Neural crest cell (in vitro differentiated cells): ENCODE data around the gene KCNH8. TPM values are rescaled to one million over a fixed set of nuclear protein-coding genes. Genes with fewer than 3 reads are reported as not detected.

Experiments used
- DNase-seq: peaks from one replicate; pipeline ENCODE4 v3.0.0; 2021; ENCODE audit warnings: low read depth, mixed read lengths, low spot score
- H3K27ac Mint-ChIP-seq: one replicate; pipeline ENCODE4 v1.8.0; 2021; ENCODE audit warnings: mild to moderate bottlenecking, mixed read lengths; ENCODE audit not compliant: unreplicated experiment
- H3K27me3 Mint-ChIP-seq: 2 replicates; pipeline ENCODE4 v1.8.0; 2021; ENCODE audit warnings: low read depth, mild to moderate bottlenecking, mixed read lengths
- H3K36me3 Mint-ChIP-seq: 2 replicates; pipeline ENCODE4 v1.8.0; 2021; ENCODE audit warnings: low read depth, mild to moderate bottlenecking, mixed read lengths
- H3K4me1 Mint-ChIP-seq: 2 replicates; pipeline ENCODE4 v1.8.0; 2021; ENCODE audit warnings: mixed read lengths
- H3K4me3 Mint-ChIP-seq: one replicate; pipeline ENCODE4 v1.8.0; 2021; ENCODE audit warnings: mild to moderate bottlenecking, mixed read lengths
- H3K9me3 Mint-ChIP-seq: 2 replicates; pipeline ENCODE4 v1.8.0; 2021; ENCODE audit warnings: mixed read lengths
- total RNA-seq: library from RNA; stranded (reverse); gene quantifications from 2 replicates; pipeline ENCODE4 v1.2.1, GENCODE V29; 2021
- TF ChIP-seq, protein P1 (sequence below): fragments of 200-600 bp; sonication (generic); conservative IDR thresholded peaks from 2 replicates; pipeline ENCODE4 v1.5.0; 2021; ENCODE audit warnings: antibody characterized with exemption, mild to moderate bottlenecking

KCNH8 gene
- total RNA-seq, 1 donor from 2014 or later, result 3.8 TPM

DNA sequence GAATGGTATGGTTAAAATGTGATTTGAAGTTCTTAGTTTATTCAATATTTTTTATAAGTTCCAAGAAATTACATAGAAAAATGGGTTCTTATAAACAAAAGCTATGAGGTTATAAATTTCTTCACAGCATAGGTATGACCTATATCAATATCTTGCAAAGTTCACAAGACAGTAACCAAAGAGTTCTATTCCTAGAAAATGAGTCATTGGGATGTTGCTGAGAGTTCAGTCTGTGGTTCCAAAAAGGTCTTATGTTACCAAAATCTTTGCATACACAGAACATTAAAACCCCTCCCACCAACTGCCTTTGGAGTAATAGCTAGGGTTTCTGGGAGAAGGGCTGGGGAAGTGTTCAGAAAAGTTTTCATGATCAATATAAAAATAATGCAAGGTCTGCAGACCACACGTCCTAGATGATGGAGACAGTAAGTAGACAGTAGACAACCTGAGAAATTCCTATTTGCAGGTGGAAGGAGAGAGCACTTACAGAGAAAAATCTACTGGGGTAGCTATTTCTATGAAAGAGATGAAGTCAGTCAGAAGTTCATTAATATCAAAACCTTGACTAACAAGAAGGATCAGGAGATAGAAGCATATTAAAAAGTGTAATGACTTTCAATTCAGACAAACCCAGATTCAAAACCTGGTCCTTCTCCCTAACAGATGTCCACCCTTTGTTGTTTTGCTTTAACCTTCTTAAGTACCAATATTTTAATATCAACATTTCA, 279.3 kb downstream of the KCNH8 start:
- Mint-ChIP-seq H3K36me3 (no peaks in the 10 kb centered on the region), H3K27me3 (no peaks in the 10 kb centered on the region), H3K9me3 (no peaks in the 10 kb centered on the region)

GRCh38 chr3:19428729-19429128, 280.4 kb downstream of the KCNH8 start:
- Mint-ChIP-seq H3K4me3 (no peak overlapping the region), H3K27ac (no peak overlapping the region), H3K9me3 (no peaks in the 10 kb centered on the region), H3K27me3 (no peaks in the 10 kb centered on the region), H3K36me3 (no peaks in the 10 kb centered on the region), H3K4me1 (no peaks in the 10 kb centered on the region)
- TF ChIP-seq, protein P1, sequence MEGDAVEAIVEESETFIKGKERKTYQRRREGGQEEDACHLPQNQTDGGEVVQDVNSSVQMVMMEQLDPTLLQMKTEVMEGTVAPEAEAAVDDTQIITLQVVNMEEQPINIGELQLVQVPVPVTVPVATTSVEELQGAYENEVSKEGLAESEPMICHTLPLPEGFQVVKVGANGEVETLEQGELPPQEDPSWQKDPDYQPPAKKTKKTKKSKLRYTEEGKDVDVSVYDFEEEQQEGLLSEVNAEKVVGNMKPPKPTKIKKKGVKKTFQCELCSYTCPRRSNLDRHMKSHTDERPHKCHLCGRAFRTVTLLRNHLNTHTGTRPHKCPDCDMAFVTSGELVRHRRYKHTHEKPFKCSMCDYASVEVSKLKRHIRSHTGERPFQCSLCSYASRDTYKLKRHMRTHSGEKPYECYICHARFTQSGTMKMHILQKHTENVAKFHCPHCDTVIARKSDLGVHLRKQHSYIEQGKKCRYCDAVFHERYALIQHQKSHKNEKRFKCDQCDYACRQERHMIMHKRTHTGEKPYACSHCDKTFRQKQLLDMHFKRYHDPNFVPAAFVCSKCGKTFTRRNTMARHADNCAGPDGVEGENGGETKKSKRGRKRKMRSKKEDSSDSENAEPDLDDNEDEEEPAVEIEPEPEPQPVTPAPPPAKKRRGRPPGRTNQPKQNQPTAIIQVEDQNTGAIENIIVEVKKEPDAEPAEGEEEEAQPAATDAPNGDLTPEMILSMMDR, result no peak
- DNase-seq, result no peak

More for the DNA sequence above, 279.3 kb downstream of the KCNH8 start:
- TF ChIP-seq, protein P1, result no peak
- Mint-ChIP-seq H3K27ac (no peak overlapping the region), H3K4me1 (no peaks in the 10 kb centered on the region), H3K4me3 (no peak overlapping the region)
- no peak for DNase-seq

GRCh38 chr3:19432669-19433068, 284.4 kb downstream of the KCNH8 start:
- no peaks in the 10 kb centered on the region for H3K4me1 Mint-ChIP-seq
- no peak overlapping the region for H3K27ac Mint-ChIP-seq
- H3K9me3 Mint-ChIP-seq, result no peaks in the 10 kb centered on the region
- TF ChIP-seq, protein P1, result no peak
- H3K4me3 Mint-ChIP-seq, result no peak overlapping the region
- DNase-seq, result no peak
- no peaks in the 10 kb centered on the region for H3K27me3 Mint-ChIP-seq
- no peaks in the 10 kb centered on the region for H3K36me3 Mint-ChIP-seq

DNA sequence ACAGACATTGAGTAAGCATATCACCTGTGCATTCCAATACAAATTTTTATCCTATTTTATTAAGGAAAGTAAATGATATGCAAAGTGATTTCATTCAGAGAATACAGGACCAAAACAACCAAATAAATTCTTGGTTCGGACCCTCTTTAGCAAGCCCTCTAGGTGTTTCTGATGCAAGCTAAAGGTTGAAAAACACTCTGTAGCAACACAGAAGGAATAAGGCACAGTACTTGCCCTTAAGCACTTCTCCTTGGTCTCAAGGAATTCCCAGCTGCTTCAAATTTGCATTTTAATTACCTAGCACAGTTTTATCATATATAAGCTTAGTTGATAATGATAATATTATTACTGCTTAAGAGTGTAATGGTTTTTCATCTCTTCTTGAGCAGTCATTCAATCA, 288.4 kb downstream of the KCNH8 start:
- TF ChIP-seq, protein P1, result no peak
- H3K27me3 Mint-ChIP-seq, result no peaks in the 10 kb centered on the region
- peaks cover 4% of the 10 kb centered on the region for H3K36me3 Mint-ChIP-seq
- no peak overlapping the region for H3K27ac Mint-ChIP-seq
- no peak overlapping the region for H3K4me3 Mint-ChIP-seq
- no peaks in the 10 kb centered on the region for H3K4me1 Mint-ChIP-seq
- DNase-seq, result no peak
- peaks cover 3% of the 10 kb centered on the region for H3K9me3 Mint-ChIP-seq

- no peak for DNase-seq
- H3K4me3 Mint-ChIP-seq, result no peak overlapping the region
- peaks cover 3% of the 10 kb centered on the region for H3K9me3 Mint-ChIP-seq
- no peaks in the 10 kb centered on the region for H3K4me1 Mint-ChIP-seq
- H3K27ac Mint-ChIP-seq, result no peak overlapping the region
- TF ChIP-seq, protein P1, result no peak
- H3K27me3 Mint-ChIP-seq, result no peaks in the 10 kb centered on the region
- peaks cover 4% of the 10 kb centered on the region for H3K36me3 Mint-ChIP-seq
Measured at GRCh38 chr3:19439944-19440343, 291.6 kb downstream of the KCNH8 start.
